Adrenal gland (tissue), 12 donors: Measurements from ENCODE around the gene EXD1. TPM values are rescaled to one million over a fixed set of nuclear protein-coding genes. Genes with fewer than 3 reads are reported as not detected.

Source experiments
- DNase-seq, 7 donors: peaks; one replicate each; pipeline ENCODE4 v3.0.0-alpha.2; 2019 to 2020
- H3K27ac ChIP-seq, 5 donors: fragments of 200-600 bp; sonication (generic) in 4 of 5; 1 replicate in 3 of 5; 2 replicates in 2 of 5; pipeline versions ENCODE4 v1.5.1 to v1.8.0; 2016 to 2020; ENCODE audit warnings: mild to moderate bottlenecking in 1 of 5
- H3K27me3 ChIP-seq: fragments of 200-600 bp; 2 replicates; pipeline ENCODE4 v1.8.0; 2021
- H3K36me3 ChIP-seq, 2 donors: fragments of 200-600 bp; replicated peaks in 1 of 2; 1 replicate in 1 of 2; 2 replicates in 1 of 2; pipeline versions ENCODE4 v1.5.1 to v1.8.0; 2018 to 2022
- H3K4me1 ChIP-seq, 2 donors: fragments of 200-600 bp; replicated peaks in 1 of 2; 1 replicate in 1 of 2; 2 replicates in 1 of 2; pipeline versions ENCODE4 v1.5.1 to v1.8.0; 2018 to 2021
- H3K4me3 ChIP-seq, 4 donors: fragments of 200-600 bp; sonication (generic) in 3 of 4; one replicate each; pipeline ENCODE4 v1.5.1; 2016 to 2018
- H3K9me3 ChIP-seq, 3 donors: fragments of 200-600 bp; sonication (generic) in 1 of 3; replicated peaks in 1 of 3; 1 replicate in 2 of 3; 2 replicates in 1 of 3; pipeline versions ENCODE4 v1.5.1 to v1.8.0; 2016 to 2021
- POLR2A ChIP-seq, 2 donors: fragments of 450-650 bp; IDR thresholded peaks; one replicate each; pipeline ENCODE4 v1.6.1; 2017; ENCODE audit warnings: antibody characterized with exemption in 2 of 2, mild to moderate bottlenecking in 2 of 2, moderate library complexity in 1 of 2
- WGBS, 4 donors: extraction: QIAGEN DNeasy Blood & Tissue Kit in 2 of 4; methylation state at CpG; one replicate each; pipeline versions ENCODE4 v1.1.5 to v1.1.7; 2013 to 2017; 5-methylcytosine and 5-hydroxymethylcytosine counted together
- intact Hi-C, 2 donors: fragments of 100-400 bp; cut with DNase I; formaldehyde crosslinking; loops; one replicate each; pipeline versions ENCODE4 v1.14.1 to v1.15.0; 2022 to 2023
- polyA plus RNA-seq, 3 donors: library from polyadenylated mRNA; stranded (reverse); fragments of 200-250 nt in 2 of 3; fragments of 350-450 nt in 1 of 3; fragmentation: Illumina TruSeq in 1 of 3; extraction: RNeasy Lipid Tissue Mini Kit (QIAGEN cat#74804) in 1 of 3; gene quantifications; one replicate each; pipeline ENCODE4 v1.2.3, GENCODE V29; 2013 to 2014
- total RNA-seq, 9 donors: library from RNA; depleted of rRNA in 4 of 9; stranded (reverse); fragments of >200 nt in 4 of 9; fragments of 120-200 nt in 1 of 9; fragmentation: NEBNext Ultra II Directional in 1 of 9; extraction: Animal tissue kit (Norgen Biotek cat#: 25700) in 1 of 9; gene quantifications; one replicate each; pipeline versions ENCODE4 v1.1.0 to v1.2.4, GENCODE V29; 2013 to 2023
- TF ChIP-seq, protein P1 (sequence below), 6 experiments: fragments of 450-650 bp in 4 of 6; fragments of 200-600 bp in 2 of 6; sonication (generic) in 1 of 6; IDR thresholded peaks; 1 replicate in 5 of 6; 2 replicates in 1 of 6; pipeline versions ENCODE4 v1.5.1 to v1.8.0; 2016 to 2021; ENCODE audit warnings: antibody characterized with exemption in 6 of 6, mild to moderate bottlenecking in 2 of 6, moderate library complexity in 1 of 6
- donor health status: healthy with polysubstance abuse.
- donor health status: Bipolar disorder and iron deficiency.
- donor health status: DM: yes; HTN: yes; CAD: no.
- donor health status: DM: no; HTN: no; CAD: no.
- donor health status: DM: no; HTN: no; CAD: no.
- donor health status: DM: yes; HTN: yes; CAD: no.

Gene EXD1
- total and polyA plus RNA-seq, 12 donors = 0.11 TPM; not detected in 11

DNA sequence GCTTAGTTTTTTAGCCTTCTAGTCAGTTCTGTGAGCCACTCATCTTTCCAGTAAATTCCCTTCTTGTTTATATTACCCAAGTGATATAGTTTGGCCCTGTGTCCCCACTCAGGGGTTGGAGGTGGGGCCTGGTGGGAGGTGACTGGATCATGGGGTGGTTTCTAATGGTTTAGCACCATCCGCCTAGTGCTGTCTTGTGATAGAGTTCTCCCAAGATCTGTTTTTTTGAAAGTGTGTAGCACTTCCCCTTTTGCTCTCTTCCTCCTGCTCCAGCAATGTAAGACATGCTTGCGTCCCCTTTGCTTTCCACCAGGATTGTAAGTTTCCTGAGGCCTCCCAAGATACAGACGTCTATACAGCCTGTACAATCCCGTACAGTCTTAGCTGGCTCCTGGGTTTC, 60.8 kb downstream of the EXD1 start:
- WGBS, 4 donors = 65 to 76% (median 72%) methylated on average over 4 of the region's 4 CpGs
- Histone ChIP-seq H3K36me3 (no peaks in the 10 kb centered on the region), H3K9me3 (no peaks in the 10 kb centered on the region), H3K4me1 (no peaks in the 10 kb centered on the region), H3K4me3 (no peak overlapping the region), H3K27me3 (no peaks in the 10 kb centered on the region), H3K27ac (no peak overlapping the region)
- DNase-seq = peak in 2 of 7 donors; percentile 21 to 22
- intact Hi-C loops = no loop called here
- TF ChIP-seq POLR2A (IDR thresholded peaks at IDR 0.05) = no peak
- TF ChIP-seq, protein P1, sequence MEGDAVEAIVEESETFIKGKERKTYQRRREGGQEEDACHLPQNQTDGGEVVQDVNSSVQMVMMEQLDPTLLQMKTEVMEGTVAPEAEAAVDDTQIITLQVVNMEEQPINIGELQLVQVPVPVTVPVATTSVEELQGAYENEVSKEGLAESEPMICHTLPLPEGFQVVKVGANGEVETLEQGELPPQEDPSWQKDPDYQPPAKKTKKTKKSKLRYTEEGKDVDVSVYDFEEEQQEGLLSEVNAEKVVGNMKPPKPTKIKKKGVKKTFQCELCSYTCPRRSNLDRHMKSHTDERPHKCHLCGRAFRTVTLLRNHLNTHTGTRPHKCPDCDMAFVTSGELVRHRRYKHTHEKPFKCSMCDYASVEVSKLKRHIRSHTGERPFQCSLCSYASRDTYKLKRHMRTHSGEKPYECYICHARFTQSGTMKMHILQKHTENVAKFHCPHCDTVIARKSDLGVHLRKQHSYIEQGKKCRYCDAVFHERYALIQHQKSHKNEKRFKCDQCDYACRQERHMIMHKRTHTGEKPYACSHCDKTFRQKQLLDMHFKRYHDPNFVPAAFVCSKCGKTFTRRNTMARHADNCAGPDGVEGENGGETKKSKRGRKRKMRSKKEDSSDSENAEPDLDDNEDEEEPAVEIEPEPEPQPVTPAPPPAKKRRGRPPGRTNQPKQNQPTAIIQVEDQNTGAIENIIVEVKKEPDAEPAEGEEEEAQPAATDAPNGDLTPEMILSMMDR (IDR thresholded peaks at IDR 0.05) = no peak

DNA sequence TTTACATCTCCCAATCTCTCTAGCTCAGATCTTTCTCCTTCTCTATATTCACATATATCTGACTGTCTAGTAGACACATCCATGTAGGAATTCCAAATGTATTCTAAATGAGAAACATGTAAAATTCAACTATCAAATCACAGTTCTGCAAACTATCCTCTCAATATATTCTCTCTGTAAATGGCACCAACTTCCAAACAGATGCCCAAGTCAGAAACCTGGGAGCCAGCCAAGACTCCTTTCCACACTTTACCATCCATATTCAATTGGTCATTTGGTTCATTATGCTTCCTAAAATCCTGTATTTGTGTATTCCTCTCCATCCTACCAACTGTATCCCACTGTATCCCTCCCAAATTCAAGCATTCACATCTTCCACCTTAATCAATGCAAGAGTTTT, 61.5 kb downstream of the EXD1 start:
- Histone ChIP-seq H3K9me3 (no peaks in the 10 kb centered on the region), H3K4me1 (no peaks in the 10 kb centered on the region), H3K36me3 (no peaks in the 10 kb centered on the region), H3K4me3 (no peak overlapping the region), H3K27ac (no peak overlapping the region), H3K27me3 (no peaks in the 10 kb centered on the region)
- TF ChIP-seq, protein P1 (IDR thresholded peaks at IDR 0.05) = no peak
- no peak for TF ChIP-seq POLR2A (IDR thresholded peaks at IDR 0.05)
- intact Hi-C loops = no loop called here
- no peak for DNase-seq

DNA sequence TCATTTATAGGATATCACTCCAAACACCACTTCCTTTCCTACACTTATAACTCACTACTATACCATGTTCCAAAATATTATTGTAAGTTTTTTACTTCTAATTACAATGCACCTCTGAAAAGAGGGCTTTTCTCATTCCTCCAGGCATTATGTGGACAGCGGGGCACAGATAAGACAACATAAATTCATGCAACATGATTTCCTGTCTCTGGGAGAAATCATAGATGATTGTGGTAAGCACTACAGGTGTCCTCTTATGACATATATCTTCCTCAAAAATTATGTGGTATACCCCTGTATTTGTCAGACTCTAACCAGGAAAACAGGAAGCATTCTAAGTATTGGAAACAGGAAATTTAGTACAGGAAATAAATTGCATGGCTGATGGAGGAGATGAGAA, 68.8 kb downstream of the EXD1 start:
- no peaks in the 10 kb centered on the region for H3K27me3 ChIP-seq
- no peak for DNase-seq
- H3K4me3 ChIP-seq = no peak overlapping the region
- intact Hi-C loops = no loop called here
- WGBS, 4 donors = 55 to 77% (median 62%) methylated on average over 1 of the region's 1 CpG
- no peaks in the 10 kb centered on the region for H3K4me1 ChIP-seq
- no peak for TF ChIP-seq POLR2A (IDR thresholded peaks at IDR 0.05)
- TF ChIP-seq, protein P1 (IDR thresholded peaks at IDR 0.05) = no peak
- H3K27ac ChIP-seq = no peak overlapping the region
- H3K9me3 ChIP-seq = no peaks in the 10 kb centered on the region
- no peaks in the 10 kb centered on the region for H3K36me3 ChIP-seq

DNA sequence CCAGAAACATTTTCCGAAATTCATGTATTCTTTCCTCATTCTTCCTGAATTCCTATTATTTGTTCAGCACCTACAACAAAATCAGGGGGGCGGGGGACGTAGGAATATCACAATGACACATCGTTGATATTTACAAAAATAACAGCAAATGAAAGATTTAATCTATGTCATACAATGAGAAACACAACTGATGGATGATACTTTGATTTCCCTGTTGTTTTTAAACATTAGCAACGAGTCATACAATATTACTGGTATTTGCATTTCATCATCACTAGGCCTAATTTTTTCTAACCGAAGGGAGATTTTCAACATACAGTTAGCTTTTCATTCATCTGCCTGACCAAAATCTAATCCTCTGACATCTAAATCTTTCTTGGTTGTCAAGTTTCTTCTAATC, 69.2 kb downstream of the EXD1 start:
- Histone ChIP-seq H3K9me3 (no peaks in the 10 kb centered on the region), H3K4me1 (no peaks in the 10 kb centered on the region), H3K4me3 (no peak overlapping the region), H3K36me3 (no peaks in the 10 kb centered on the region), H3K27ac (no peak overlapping the region), H3K27me3 (no peaks in the 10 kb centered on the region)
- WGBS, 4 donors = 63 to 79% (median 70%) methylated on average over 6 of the region's 6 CpGs
- TF ChIP-seq, protein P1 (IDR thresholded peaks at IDR 0.05) = no peak
- TF ChIP-seq POLR2A (IDR thresholded peaks at IDR 0.05) = no peak
- DNase-seq = no peak
- intact Hi-C loops = no loop called here
